B cell (primary cell): ENCODE data around the gene APOL6. TPM values are rescaled to one million over a fixed set of nuclear protein-coding genes. Genes with fewer than 3 reads are reported as not detected.

Experiments
- ATAC-seq: fragments of 200-7000 bp; cut with Tn5 transposase; one replicate; pipeline ENCODE4 v1.10.0; 2021; ENCODE audit warnings: low read depth, mild to moderate bottlenecking, moderate number of reproducible peaks, moderate library complexity
- CTCF ChIA-PET: fragments of 350-600 bp; sonication (Branson Sonifier 250); formaldehyde crosslinking; loops from one replicate; lab custom pipeline; 2021; ENCODE audit warnings: antibody characterized with exemption, inconsistent platforms; lab: Charles Lee
- POLR2A ChIA-PET: fragments of 350-600 bp; sonication (Branson Sonifier 250); formaldehyde crosslinking; loops from one replicate; lab custom pipeline; 2021; ENCODE audit warnings: antibody characterized with exemption; lab: Charles Lee
- DNase-seq: peaks from one replicate; pipeline ENCODE4 v3.0.0; 2013
- H2AFZ ChIP-seq: 2 replicates; pipeline ENCODE4 v1.6.1; 2012; ENCODE audit warnings: mild to moderate bottlenecking, low read depth, low read length; ENCODE audit not compliant: insufficient read depth, poor library complexity, severe bottlenecking
- H3K27ac ChIP-seq, 2 donors: 1 replicate in 1 of 2; 2 replicates in 1 of 2; pipeline ENCODE4 v1.5.1; 2012 to 2013; ENCODE audit warnings: low read length in 2 of 2, mild to moderate bottlenecking in 2 of 2, moderate library complexity in 1 of 2
- H3K27me3 ChIP-seq, 4 experiments: fragments of 200-600 bp in 1 of 4; sonication (generic) in 1 of 4; replicated peaks in 1 of 4; 1 replicate in 2 of 4; 2 replicates in 2 of 4; pipeline versions ENCODE4 v1.6.1 to v1.7.0; 2013 to 2016; ENCODE audit warnings: low read length in 3 of 4, mild to moderate bottlenecking in 2 of 4, mixed read lengths in 1 of 4, moderate library complexity in 1 of 4; ENCODE audit not compliant: insufficient read depth in 4 of 4, control insufficient read depth in 3 of 4; ENCODE audit errors: control extremely low read depth in 1 of 4
- H3K36me3 ChIP-seq, 2 experiments: replicated peaks in 1 of 2; 1 replicate in 1 of 2; 2 replicates in 1 of 2; pipeline versions ENCODE4 v1.6.1 to v1.7.1; 2013; ENCODE audit warnings: low read length in 1 of 2; ENCODE audit not compliant: insufficient read depth in 2 of 2, control insufficient read depth in 1 of 2; ENCODE audit errors: control extremely low read depth in 1 of 2, extremely low read depth in 1 of 2
- H3K4me1 ChIP-seq, 2 donors: fragments of 200-600 bp in 1 of 2; sonication (generic) in 1 of 2; 1 replicate in 1 of 2; 2 replicates in 1 of 2; pipeline versions ENCODE4 v1.5.1 to v1.6.1; 2013 to 2017; ENCODE audit warnings: low read length in 2 of 2; ENCODE audit not compliant: control insufficient read depth in 2 of 2, insufficient read depth in 2 of 2
- H3K4me2 ChIP-seq: replicated peaks from 2 replicates; pipeline ENCODE3; 2012; ENCODE audit warnings: mild to moderate bottlenecking, low read depth, low read length; ENCODE audit not compliant: poor library complexity, severe bottlenecking
- H3K4me3 ChIP-seq, 5 experiments: fragments of 200-600 bp in 1 of 5; sonication (generic) in 1 of 5; 1 replicate in 3 of 5; 2 replicates in 2 of 5; pipeline versions ENCODE4 v1.5.1 to v1.7.0; 2011 to 2016; ENCODE audit warnings: low read length in 4 of 5, mild to moderate bottlenecking in 4 of 5, low read depth in 2 of 5, control low read depth in 1 of 5, moderate library complexity in 1 of 5; ENCODE audit not compliant: insufficient read depth in 1 of 5; ENCODE audit errors: control extremely low read depth in 1 of 5, extremely low read depth in 1 of 5
- H3K79me2 ChIP-seq: fragments of 200-600 bp; sonication (generic); one replicate; pipeline ENCODE4 v1.6.0; 2016; ENCODE audit warnings: low read length; ENCODE audit not compliant: control insufficient read depth, insufficient read depth
- H3K9ac ChIP-seq: fragments of 200-600 bp; sonication (generic); 2 replicates; pipeline ENCODE4 v1.6.1; 2017; ENCODE audit warnings: mild to moderate bottlenecking, low read length, moderate library complexity
- H3K9me3 ChIP-seq, 3 donors: one replicate each; pipeline versions ENCODE4 v1.6.1 to v1.7.1; 2013; ENCODE audit warnings: low read length in 2 of 3; ENCODE audit not compliant: control insufficient read depth in 2 of 3, insufficient read depth in 1 of 3; ENCODE audit errors: control extremely low read depth in 1 of 3
- H4K20me1 ChIP-seq: 2 replicates; pipeline ENCODE4 v1.6.0; 2012; ENCODE audit warnings: mild to moderate bottlenecking, low read length; ENCODE audit not compliant: insufficient read depth, control insufficient read depth, poor library complexity, severe bottlenecking
- H3K27ac Mint-ChIP-seq: one replicate; pipeline ENCODE4 v1.8.0; 2021; ENCODE audit warnings: mixed read lengths
- H3K27me3 Mint-ChIP-seq: one replicate; pipeline ENCODE4 v1.8.0; 2021; ENCODE audit warnings: mixed read lengths
- H3K4me1 Mint-ChIP-seq: one replicate; pipeline ENCODE4 v1.8.0; 2021; ENCODE audit warnings: mixed read lengths
- H3K4me3 Mint-ChIP-seq: one replicate; pipeline ENCODE4 v1.8.0; 2021; ENCODE audit warnings: mixed read lengths
- H3K9me3 Mint-ChIP-seq: one replicate; pipeline ENCODE4 v1.8.0; 2022; ENCODE audit warnings: mixed read lengths; ENCODE audit not compliant: insufficient read depth
- CTCF ChIP-seq: fragments of 200-600 bp; IDR thresholded peaks from one replicate; pipeline ENCODE4 v1.8.0; 2022; ENCODE audit warnings: antibody characterized with exemption, mild to moderate bottlenecking
- EZH2 ChIP-seq: IDR thresholded peaks from 2 replicates; pipeline ENCODE4 v1.6.1; 2012; ENCODE audit warnings: borderline replicate concordance, low read depth, mild to moderate bottlenecking, moderate library complexity, low read length; ENCODE audit not compliant: insufficient read depth, poor library complexity, severe bottlenecking
- WGBS: methylation state at CpG from one replicate; pipeline ENCODE4 v1.1.5; 2013; ENCODE audit warnings: missing lambda C conversion rate; ENCODE audit not compliant: insufficient coverage; 5-methylcytosine and 5-hydroxymethylcytosine counted together
- intact Hi-C: fragments of 100-400 bp; cut with micrococcal nuclease; formaldehyde crosslinking; loops from one replicate; pipeline ENCODE4 v1.10.0; 2022
- polyA plus RNA-seq: library from polyadenylated mRNA; depleted of rRNA; stranded (reverse); fragments of >200 nt; gene quantifications from 2 replicates; pipeline ENCODE4 v1.2.3, GENCODE V29; 2012
- total RNA-seq, 2 donors: library from RNA; stranded (reverse); fragments of 120-200 nt in 1 of 2; gene quantifications; 1 replicate in 1 of 2; 2 replicates in 1 of 2; pipeline versions ENCODE4 v1.2.3 to v1.2.4, GENCODE V29; 2013 to 2022

APOL6 gene
- total and polyA plus RNA-seq, 2 donors (not counting 1 experiment from before 2014, with no cell fraction given): 2.3 to 7.0 TPM

GRCh38 chr22:35601013-35601580 lies 47.1 kb upstream of the APOL6 start:
- intact Hi-C loops: no loop called here
- POLR2A ChIA-PET: no interaction called here
- Histone ChIP-seq H2AFZ (no peak overlapping the region), H3K9ac (no peak overlapping the region), H3K79me2 (no peaks in the 10 kb centered on the region), H3K4me2 (no peak overlapping the region), H3K4me1 (no peaks in the 10 kb centered on the region), H3K9me3 (peaks cover 0 to 3% (median 0%) of the 10 kb centered on the region in 3 donors), H4K20me1 (no peaks in the 10 kb centered on the region), H3K27me3 (no peaks in the 10 kb centered on the region), H3K27ac (no peak overlapping the region), H3K4me3 (no peak overlapping the region), H3K36me3 (no peaks in the 10 kb centered on the region)
- Mint-ChIP-seq H3K27me3 (peaks cover 18% of the 10 kb centered on the region), H3K9me3 (no peaks in the 10 kb centered on the region), H3K4me3 (no peak overlapping the region), H3K4me1 (no peaks in the 10 kb centered on the region), H3K27ac (no peak overlapping the region)
- ATAC-seq (no peak), DNase-seq (no peak)
- WGBS: 94% methylated on average over 5 of the region's 5 CpGs
- CTCF ChIA-PET: no interaction called here
- TF ChIP-seq EZH2 (no peak), CTCF (no peak)

- no peak overlapping the region for H3K27ac ChIP-seq
- ChIA-PET CTCF (no interaction called here), POLR2A (interaction anchor here (0.7 kb wide), 1 partner anchor 23 kb away, joined by 5 read pairs; no protein-coding TSS in a partner anchor)
- no peaks in the 10 kb centered on the region for H3K4me1 ChIP-seq
- DNase-seq (no peak), ATAC-seq (no peak)
- H3K27me3 ChIP-seq: peaks cover 0 to 6% (median 0%) of the 10 kb centered on the region in 4 experiments
- peaks cover 0 to 3% (median 0%) of the 10 kb centered on the region in 3 donors for H3K9me3 ChIP-seq
- no peaks in the 10 kb centered on the region for H3K79me2 ChIP-seq
- H3K9ac ChIP-seq: no peak overlapping the region
- 77% methylated on average over 3 of the region's 9 CpGs for WGBS
- TF ChIP-seq EZH2 (no peak), CTCF (no peak)
- H3K4me2 ChIP-seq: no peak overlapping the region
- intact Hi-C loops: no loop called here
- H2AFZ ChIP-seq: no peak overlapping the region
- H3K27ac Mint-ChIP-seq: no peak overlapping the region
- H3K36me3 ChIP-seq: no peaks in the 10 kb centered on the region
- no peak overlapping the region for H3K4me3 ChIP-seq
- no peak overlapping the region for H3K4me3 Mint-ChIP-seq
- H4K20me1 ChIP-seq: no peaks in the 10 kb centered on the region
- no peaks in the 10 kb centered on the region for H3K9me3 Mint-ChIP-seq
- H3K4me1 Mint-ChIP-seq: no peaks in the 10 kb centered on the region
- peaks cover 24% of the 10 kb centered on the region for H3K27me3 Mint-ChIP-seq
Measured at GRCh38 chr22:35601743-35602615, 46.3 kb upstream of the APOL6 start.
